ENCODE data around the gene PARVA. TPM values are rescaled to one million over a fixed set of nuclear protein-coding genes. Genes with fewer than 3 reads are reported as not detected.

Gene PARVA
- total and polyA plus RNA-seq, 9 of the 15 experiments (the other 6 are each of a cell fraction or from before 2014, with no cell fraction given) = 0.11 TPM; not detected in 8

DNA sequence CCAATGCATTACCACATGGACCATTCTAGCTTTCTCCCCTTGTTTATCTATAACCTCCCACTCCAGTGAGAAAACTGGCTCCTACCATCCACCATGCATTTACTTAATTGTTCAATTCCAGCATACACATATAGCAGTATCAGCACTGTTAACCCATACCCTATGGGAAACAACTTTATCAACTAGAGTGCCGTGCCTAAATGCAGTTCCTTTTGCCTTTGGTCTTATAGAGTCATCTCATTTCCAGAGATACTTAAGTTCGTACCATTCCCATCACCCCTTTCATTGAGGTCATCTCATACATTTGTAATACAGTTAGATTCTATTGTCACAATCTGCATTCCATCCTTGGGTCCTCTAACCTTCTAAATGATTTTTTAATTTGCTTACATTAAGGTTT is 86.9 kb downstream of the PARVA start:
- no peaks in the 10 kb centered on the region for H3K36me3 ChIP-seq (ENCODE audit: control insufficient read depth, insufficient read depth, low read length)
- intact Hi-C loops (cut with micrococcal nuclease) (no loop called here), in situ Hi-C loops (cut with MboI) (no loop called here)
- DNase-seq (ENCODE audit: extremely low read depth in 1 of 4, low spot score in 3 of 4) (no peak), ATAC-seq (no peak), FAIRE-seq (no peak)
- no peaks in the 10 kb centered on the region for H3K9me1 ChIP-seq (ENCODE audit: control insufficient read depth, insufficient read depth, low read length)
- H3K9ac ChIP-seq (ENCODE audit: insufficient read depth in 1 of 2, low read depth in 2 of 2, low read length in 2 of 2) = no peak overlapping the region
- TF ChIP-seq HDAC6 (IDR thresholded peaks at IDR 0.05; ENCODE audit: low read depth, low read length) (no peak), POLR2AphosphoS2 (IDR thresholded peaks at IDR 0.05; ENCODE audit: low read length) (no peak)
- TF ChIP-seq, protein P1, sequence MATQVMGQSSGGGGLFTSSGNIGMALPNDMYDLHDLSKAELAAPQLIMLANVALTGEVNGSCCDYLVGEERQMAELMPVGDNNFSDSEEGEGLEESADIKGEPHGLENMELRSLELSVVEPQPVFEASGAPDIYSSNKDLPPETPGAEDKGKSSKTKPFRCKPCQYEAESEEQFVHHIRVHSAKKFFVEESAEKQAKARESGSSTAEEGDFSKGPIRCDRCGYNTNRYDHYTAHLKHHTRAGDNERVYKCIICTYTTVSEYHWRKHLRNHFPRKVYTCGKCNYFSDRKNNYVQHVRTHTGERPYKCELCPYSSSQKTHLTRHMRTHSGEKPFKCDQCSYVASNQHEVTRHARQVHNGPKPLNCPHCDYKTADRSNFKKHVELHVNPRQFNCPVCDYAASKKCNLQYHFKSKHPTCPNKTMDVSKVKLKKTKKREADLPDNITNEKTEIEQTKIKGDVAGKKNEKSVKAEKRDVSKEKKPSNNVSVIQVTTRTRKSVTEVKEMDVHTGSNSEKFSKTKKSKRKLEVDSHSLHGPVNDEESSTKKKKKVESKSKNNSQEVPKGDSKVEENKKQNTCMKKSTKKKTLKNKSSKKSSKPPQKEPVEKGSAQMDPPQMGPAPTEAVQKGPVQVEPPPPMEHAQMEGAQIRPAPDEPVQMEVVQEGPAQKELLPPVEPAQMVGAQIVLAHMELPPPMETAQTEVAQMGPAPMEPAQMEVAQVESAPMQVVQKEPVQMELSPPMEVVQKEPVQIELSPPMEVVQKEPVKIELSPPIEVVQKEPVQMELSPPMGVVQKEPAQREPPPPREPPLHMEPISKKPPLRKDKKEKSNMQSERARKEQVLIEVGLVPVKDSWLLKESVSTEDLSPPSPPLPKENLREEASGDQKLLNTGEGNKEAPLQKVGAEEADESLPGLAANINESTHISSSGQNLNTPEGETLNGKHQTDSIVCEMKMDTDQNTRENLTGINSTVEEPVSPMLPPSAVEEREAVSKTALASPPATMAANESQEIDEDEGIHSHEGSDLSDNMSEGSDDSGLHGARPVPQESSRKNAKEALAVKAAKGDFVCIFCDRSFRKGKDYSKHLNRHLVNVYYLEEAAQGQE (IDR thresholded peaks at IDR 0.05; ENCODE audit: borderline replicate concordance) = no peak
- TF ChIP-seq, protein P1 (CRISPR knock-in tag; IDR thresholded peaks at IDR 0.05; ENCODE audit: low read depth) = no peak
- no TSS peak for BruUV-seq (replicated peaks)
- H3K27me3 ChIP-seq (ENCODE audit: control insufficient read depth in 2 of 2, insufficient read depth in 2 of 2, low read length in 2 of 2) = peaks cover 2 to 8% of the 10 kb centered on the region in 2 experiments; a peak in 2 of 5 replicates
- ChIA-PET CTCF (ENCODE audit: low intra/inter-chr PET ratio) (no interaction called here), POLR2A (no interaction called here)
- H3K4me2 ChIP-seq (ENCODE audit: insufficient read depth, low read length) = no peak overlapping the region
- H3K79me2 ChIP-seq (ENCODE audit: control insufficient read depth, insufficient read depth, low read length) = no peaks in the 10 kb centered on the region
- 0 out of 5 replicates have a peak, but pooled peaks cover 0 to 2% of the 10 kb centered on the region in 2 experiments for H3K4me1 ChIP-seq (replicated peaks in 1 of 2; ENCODE audit: control insufficient read depth in 2 of 2, insufficient read depth in 2 of 2, low read length in 2 of 2)
- H4K20me1 ChIP-seq (replicated peaks; ENCODE audit: control insufficient read depth, insufficient read depth, low read length) = no peaks in the 10 kb centered on the region
- WGBS (ENCODE audit: insufficient coverage, low coverage, missing lambda C conversion rate) = 0% methylated on average over 2 of the region's 2 CpGs
- no peak overlapping the region for H3K4me3 ChIP-seq
- no peaks in the 10 kb centered on the region for H3K9me3 ChIP-seq (replicated peaks; ENCODE audit: control insufficient read depth, insufficient read depth, low read depth, low read length)
- no peak overlapping the region for H2AFZ ChIP-seq (ENCODE audit: low read depth, low read length)
- no peak overlapping the region for H3K27ac ChIP-seq (ENCODE audit: extremely low read depth, low read depth, low read length)

Measured in K562 (cell line).